B cell (primary cell): ENCODE results near the gene PPP5C. TPM values are rescaled to one million over a fixed set of nuclear protein-coding genes. Genes with fewer than 3 reads are reported as not detected.

ENCODE experiments used
- ATAC-seq: fragments of 200-7000 bp; cut with Tn5 transposase; one replicate; pipeline ENCODE4 v1.10.0; 2021; ENCODE audit warnings: low read depth, mild to moderate bottlenecking, moderate number of reproducible peaks, moderate library complexity
- CTCF ChIA-PET: fragments of 350-600 bp; sonication (Branson Sonifier 250); formaldehyde crosslinking; loops from one replicate; lab custom pipeline; 2021; ENCODE audit warnings: antibody characterized with exemption, inconsistent platforms; lab: Charles Lee
- POLR2A ChIA-PET: fragments of 350-600 bp; sonication (Branson Sonifier 250); formaldehyde crosslinking; loops from one replicate; lab custom pipeline; 2021; ENCODE audit warnings: antibody characterized with exemption; lab: Charles Lee
- DNase-seq: peaks from one replicate; pipeline ENCODE4 v3.0.0; 2013
- H2AFZ ChIP-seq: 2 replicates; pipeline ENCODE4 v1.6.1; 2012; ENCODE audit warnings: mild to moderate bottlenecking, low read depth, low read length; ENCODE audit not compliant: insufficient read depth, poor library complexity, severe bottlenecking
- H3K27ac ChIP-seq, 2 donors: 1 replicate in 1 of 2; 2 replicates in 1 of 2; pipeline ENCODE4 v1.5.1; 2012 to 2013; ENCODE audit warnings: low read length in 2 of 2, mild to moderate bottlenecking in 2 of 2, moderate library complexity in 1 of 2
- H3K27me3 ChIP-seq, 4 experiments: fragments of 200-600 bp in 1 of 4; sonication (generic) in 1 of 4; replicated peaks in 1 of 4; 1 replicate in 2 of 4; 2 replicates in 2 of 4; pipeline versions ENCODE4 v1.6.1 to v1.7.0; 2013 to 2016; ENCODE audit warnings: low read length in 3 of 4, mild to moderate bottlenecking in 2 of 4, mixed read lengths in 1 of 4, moderate library complexity in 1 of 4; ENCODE audit not compliant: insufficient read depth in 4 of 4, control insufficient read depth in 3 of 4; ENCODE audit errors: control extremely low read depth in 1 of 4
- H3K36me3 ChIP-seq, 2 experiments: replicated peaks in 1 of 2; 1 replicate in 1 of 2; 2 replicates in 1 of 2; pipeline versions ENCODE4 v1.6.1 to v1.7.1; 2013; ENCODE audit warnings: low read length in 1 of 2; ENCODE audit not compliant: insufficient read depth in 2 of 2, control insufficient read depth in 1 of 2; ENCODE audit errors: control extremely low read depth in 1 of 2, extremely low read depth in 1 of 2
- H3K4me1 ChIP-seq, 2 donors: fragments of 200-600 bp in 1 of 2; sonication (generic) in 1 of 2; 1 replicate in 1 of 2; 2 replicates in 1 of 2; pipeline versions ENCODE4 v1.5.1 to v1.6.1; 2013 to 2017; ENCODE audit warnings: low read length in 2 of 2; ENCODE audit not compliant: control insufficient read depth in 2 of 2, insufficient read depth in 2 of 2
- H3K4me2 ChIP-seq: replicated peaks from 2 replicates; pipeline ENCODE3; 2012; ENCODE audit warnings: mild to moderate bottlenecking, low read depth, low read length; ENCODE audit not compliant: poor library complexity, severe bottlenecking
- H3K4me3 ChIP-seq, 5 experiments: fragments of 200-600 bp in 1 of 5; sonication (generic) in 1 of 5; 1 replicate in 3 of 5; 2 replicates in 2 of 5; pipeline versions ENCODE4 v1.5.1 to v1.7.0; 2011 to 2016; ENCODE audit warnings: low read length in 4 of 5, mild to moderate bottlenecking in 4 of 5, low read depth in 2 of 5, control low read depth in 1 of 5, moderate library complexity in 1 of 5; ENCODE audit not compliant: insufficient read depth in 1 of 5; ENCODE audit errors: control extremely low read depth in 1 of 5, extremely low read depth in 1 of 5
- H3K79me2 ChIP-seq: fragments of 200-600 bp; sonication (generic); one replicate; pipeline ENCODE4 v1.6.0; 2016; ENCODE audit warnings: low read length; ENCODE audit not compliant: control insufficient read depth, insufficient read depth
- H3K9ac ChIP-seq: fragments of 200-600 bp; sonication (generic); 2 replicates; pipeline ENCODE4 v1.6.1; 2017; ENCODE audit warnings: mild to moderate bottlenecking, low read length, moderate library complexity
- H3K9me3 ChIP-seq, 3 donors: one replicate each; pipeline versions ENCODE4 v1.6.1 to v1.7.1; 2013; ENCODE audit warnings: low read length in 2 of 3; ENCODE audit not compliant: control insufficient read depth in 2 of 3, insufficient read depth in 1 of 3; ENCODE audit errors: control extremely low read depth in 1 of 3
- H4K20me1 ChIP-seq: 2 replicates; pipeline ENCODE4 v1.6.0; 2012; ENCODE audit warnings: mild to moderate bottlenecking, low read length; ENCODE audit not compliant: insufficient read depth, control insufficient read depth, poor library complexity, severe bottlenecking
- H3K27ac Mint-ChIP-seq: one replicate; pipeline ENCODE4 v1.8.0; 2021; ENCODE audit warnings: mixed read lengths
- H3K27me3 Mint-ChIP-seq: one replicate; pipeline ENCODE4 v1.8.0; 2021; ENCODE audit warnings: mixed read lengths
- H3K4me1 Mint-ChIP-seq: one replicate; pipeline ENCODE4 v1.8.0; 2021; ENCODE audit warnings: mixed read lengths
- H3K4me3 Mint-ChIP-seq: one replicate; pipeline ENCODE4 v1.8.0; 2021; ENCODE audit warnings: mixed read lengths
- H3K9me3 Mint-ChIP-seq: one replicate; pipeline ENCODE4 v1.8.0; 2022; ENCODE audit warnings: mixed read lengths; ENCODE audit not compliant: insufficient read depth
- EZH2 ChIP-seq: IDR thresholded peaks from 2 replicates; pipeline ENCODE4 v1.6.1; 2012; ENCODE audit warnings: borderline replicate concordance, low read depth, mild to moderate bottlenecking, moderate library complexity, low read length; ENCODE audit not compliant: insufficient read depth, poor library complexity, severe bottlenecking
- WGBS: methylation state at CpG from one replicate; pipeline ENCODE4 v1.1.5; 2013; ENCODE audit warnings: missing lambda C conversion rate; ENCODE audit not compliant: insufficient coverage; 5-methylcytosine and 5-hydroxymethylcytosine counted together
- intact Hi-C: fragments of 100-400 bp; cut with micrococcal nuclease; formaldehyde crosslinking; loops from one replicate; pipeline ENCODE4 v1.10.0; 2022
- polyA plus RNA-seq: library from polyadenylated mRNA; depleted of rRNA; stranded (reverse); fragments of >200 nt; gene quantifications from 2 replicates; pipeline ENCODE4 v1.2.3, GENCODE V29; 2012
- total RNA-seq, 2 donors: library from RNA; stranded (reverse); fragments of 120-200 nt in 1 of 2; gene quantifications; 1 replicate in 1 of 2; 2 replicates in 1 of 2; pipeline versions ENCODE4 v1.2.3 to v1.2.4, GENCODE V29; 2013 to 2022
- TF ChIP-seq, protein P1 (sequence below): fragments of 200-600 bp; IDR thresholded peaks from one replicate; pipeline ENCODE4 v1.8.0; 2022; ENCODE audit warnings: antibody characterized with exemption, mild to moderate bottlenecking

Gene PPP5C
- total and polyA plus RNA-seq, 2 donors (not counting 1 experiment from before 2014, with no cell fraction given) = 51.2 to 70.5 TPM

DNA sequence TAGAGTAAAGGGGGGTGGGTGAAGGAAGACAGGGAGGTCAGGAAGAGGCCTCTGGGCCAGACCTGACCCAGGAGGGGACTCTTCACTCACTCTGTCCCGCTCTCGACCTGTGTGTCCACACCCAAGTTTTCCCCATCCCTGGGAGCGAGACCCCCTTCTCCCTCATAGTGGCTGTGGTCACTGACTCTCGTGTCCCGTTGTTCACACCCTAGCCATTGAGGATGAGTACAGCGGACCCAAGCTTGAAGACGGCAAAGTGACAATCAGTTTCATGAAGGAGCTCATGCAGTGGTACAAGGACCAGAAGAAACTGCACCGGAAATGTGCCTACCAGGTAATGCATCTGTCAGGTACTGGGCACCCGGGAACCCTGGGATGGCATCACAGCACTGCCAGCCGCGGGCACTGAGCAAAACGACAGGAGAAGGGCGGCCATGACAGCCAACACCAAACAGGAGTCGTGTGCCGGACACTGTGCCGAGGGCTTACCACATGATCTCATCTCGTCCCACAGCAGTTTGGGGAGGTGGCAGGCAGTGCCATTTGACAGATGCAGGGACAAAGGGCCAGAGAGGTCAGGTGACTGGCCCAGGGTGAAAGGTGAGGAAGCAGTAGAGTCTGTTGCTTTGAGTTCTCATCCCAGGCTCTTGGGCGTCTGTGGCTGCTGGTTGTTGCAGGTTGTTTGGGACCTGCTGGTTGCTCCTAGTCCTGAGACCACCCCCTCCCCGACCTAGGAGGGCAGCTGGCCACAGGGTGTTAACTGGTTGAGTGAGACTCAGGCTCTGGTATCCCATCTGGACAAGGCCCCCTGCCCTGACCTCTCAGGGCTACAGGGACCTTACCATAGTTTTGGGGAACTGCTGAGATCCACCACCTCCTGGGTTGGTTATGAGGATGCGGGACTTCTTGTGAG is 29.6 kb downstream of the PPP5C start:
- ChIA-PET CTCF (interaction anchor here (0.5 to 0.8 kb wide), 3 partner anchors 19 to 27 kb away, joined by 3 read pairs; no protein-coding TSS in a partner anchor), POLR2A (no interaction called here)
- H3K36me3 ChIP-seq = peaks cover 0 to 46% of the 10 kb centered on the region in 2 experiments
- no peak overlapping the region for H2AFZ ChIP-seq
- H3K27ac ChIP-seq = no peak overlapping the region
- H3K4me1 ChIP-seq = no peaks in the 10 kb centered on the region
- H3K79me2 ChIP-seq = peaks cover 34% of the 10 kb centered on the region
- Mint-ChIP-seq H3K27me3 (no peaks in the 10 kb centered on the region), H3K4me3 (no peak overlapping the region), H3K27ac (no peak overlapping the region), H3K4me1 (peaks cover 6% of the 10 kb centered on the region), H3K9me3 (no peaks in the 10 kb centered on the region)
- H3K4me3 ChIP-seq = no peak overlapping the region
- H3K9me3 ChIP-seq = no peaks in the 10 kb centered on the region
- H3K4me2 ChIP-seq = no peak overlapping the region
- ATAC-seq = no peak
- WGBS = 99% methylated on average over 19 of the region's 20 CpGs
- TF ChIP-seq EZH2 = no peak
- TF ChIP-seq, protein P1, sequence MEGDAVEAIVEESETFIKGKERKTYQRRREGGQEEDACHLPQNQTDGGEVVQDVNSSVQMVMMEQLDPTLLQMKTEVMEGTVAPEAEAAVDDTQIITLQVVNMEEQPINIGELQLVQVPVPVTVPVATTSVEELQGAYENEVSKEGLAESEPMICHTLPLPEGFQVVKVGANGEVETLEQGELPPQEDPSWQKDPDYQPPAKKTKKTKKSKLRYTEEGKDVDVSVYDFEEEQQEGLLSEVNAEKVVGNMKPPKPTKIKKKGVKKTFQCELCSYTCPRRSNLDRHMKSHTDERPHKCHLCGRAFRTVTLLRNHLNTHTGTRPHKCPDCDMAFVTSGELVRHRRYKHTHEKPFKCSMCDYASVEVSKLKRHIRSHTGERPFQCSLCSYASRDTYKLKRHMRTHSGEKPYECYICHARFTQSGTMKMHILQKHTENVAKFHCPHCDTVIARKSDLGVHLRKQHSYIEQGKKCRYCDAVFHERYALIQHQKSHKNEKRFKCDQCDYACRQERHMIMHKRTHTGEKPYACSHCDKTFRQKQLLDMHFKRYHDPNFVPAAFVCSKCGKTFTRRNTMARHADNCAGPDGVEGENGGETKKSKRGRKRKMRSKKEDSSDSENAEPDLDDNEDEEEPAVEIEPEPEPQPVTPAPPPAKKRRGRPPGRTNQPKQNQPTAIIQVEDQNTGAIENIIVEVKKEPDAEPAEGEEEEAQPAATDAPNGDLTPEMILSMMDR = no peak
- DNase-seq = no peak
- peaks cover 30% of the 10 kb centered on the region for H4K20me1 ChIP-seq
- no peak overlapping the region for H3K9ac ChIP-seq
- H3K27me3 ChIP-seq = no peaks in the 10 kb centered on the region
- intact Hi-C loops = no loop called here

DNA sequence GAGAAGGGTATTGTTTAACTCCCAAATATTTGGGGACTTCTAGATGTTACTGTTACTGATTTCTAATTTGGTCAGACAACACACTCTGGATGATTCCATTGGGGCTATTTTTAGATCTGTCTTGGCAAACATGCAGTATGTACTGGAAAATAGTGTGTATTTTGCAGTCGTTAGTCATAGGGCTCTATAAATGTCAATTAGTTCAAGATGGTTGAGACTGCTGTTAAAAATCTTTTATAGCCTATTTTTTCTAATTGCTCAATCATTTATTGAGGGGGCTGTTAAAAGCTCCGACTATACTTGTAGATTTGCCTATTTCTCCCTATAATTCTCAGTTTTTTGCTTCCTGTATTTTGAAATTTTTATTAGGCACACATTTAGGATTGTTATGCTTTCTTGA is 31.4 kb downstream of the PPP5C start:
- H2AFZ ChIP-seq = no peak overlapping the region
- H3K27ac ChIP-seq = no peak overlapping the region
- H4K20me1 ChIP-seq = peaks cover 15% of the 10 kb centered on the region
- no peaks in the 10 kb centered on the region for H3K9me3 Mint-ChIP-seq
- H3K4me2 ChIP-seq = no peak overlapping the region
- no peak overlapping the region for H3K4me3 ChIP-seq
- no peaks in the 10 kb centered on the region for H3K27me3 Mint-ChIP-seq
- H3K4me1 ChIP-seq = no peaks in the 10 kb centered on the region
- no peak for ATAC-seq
- no peak overlapping the region for H3K4me3 Mint-ChIP-seq
- H3K79me2 ChIP-seq = peaks cover 19% of the 10 kb centered on the region
- H3K4me1 Mint-ChIP-seq = peaks cover 5% of the 10 kb centered on the region
- H3K9ac ChIP-seq = no peak overlapping the region
- ChIA-PET POLR2A (no interaction called here), CTCF (interaction anchor here (1.1 kb wide), 1 partner anchor 17 kb away, joined by 3 read pairs; no protein-coding TSS in a partner anchor)
- intact Hi-C loops = no loop called here
- H3K9me3 ChIP-seq = no peaks in the 10 kb centered on the region
- no peak for TF ChIP-seq EZH2
- TF ChIP-seq, protein P1 = no peak
- no peaks in the 10 kb centered on the region for H3K27me3 ChIP-seq
- H3K36me3 ChIP-seq = peaks cover 0 to 54% of the 10 kb centered on the region in 2 experiments
- no CpG with 5 or more reads among the region's 2 CpGs for WGBS
- no peak for DNase-seq
- H3K27ac Mint-ChIP-seq = no peak overlapping the region
